Fibroblast of mammary gland (primary cell): ENCODE data around the gene LTBP1.
A peak's percentile ranks its signal among the peaks of the same experiment; 100 is the strongest.

Source experiments
- DNase-seq: peaks from one replicate; pipeline ENCODE4 v3.0.0-alpha.2; 2010; ENCODE audit warnings: low read depth
- H3K4me3 ChIP-seq: 2 replicates; pipeline ENCODE4 v1.5.1; 2011; ENCODE audit warnings: low read depth, mild to moderate bottlenecking, low read length, moderate library complexity; ENCODE audit not compliant: control insufficient read depth
- CTCF ChIP-seq: conservative IDR thresholded peaks from 2 replicates; pipeline ENCODE4 v1.5.1; 2011; ENCODE audit warnings: low read depth, low read length, inconsistent platforms; ENCODE audit not compliant: control insufficient read depth, insufficient read depth

LTBP1 gene

GRCh38 chr2:33291278-33292013, 344.7 kb downstream of the LTBP1 start:
- peak; percentile 84 for DNase-seq
- TF ChIP-seq CTCF: no peak

GRCh38 chr2:33292063-33292462, 345.3 kb downstream of the LTBP1 start:
- H3K4me3 ChIP-seq: no peak overlapping the region
- TF ChIP-seq CTCF: no peak
- DNase-seq: no peak

More at GRCh38 chr2:33291278-33292013, 344.7 kb downstream of the LTBP1 start:
- no peak overlapping the region for H3K4me3 ChIP-seq

- H3K4me3 ChIP-seq: no peak overlapping the region
- no peak for TF ChIP-seq CTCF
- DNase-seq: peak; percentile 63
These were observed 346.3 kb downstream of the LTBP1 start for GRCh38 chr2:33292981-33293595.

GRCh38 chr2:33298233-33298632, 351.5 kb downstream of the LTBP1 start:
- no peak for TF ChIP-seq CTCF
- no peak overlapping the region for H3K4me3 ChIP-seq
- peak; percentile 85 for DNase-seq

GRCh38 chr2:33301355-33301754, 354.6 kb downstream of the LTBP1 start:
- no peak overlapping the region for H3K4me3 ChIP-seq
- no peak for DNase-seq
- TF ChIP-seq CTCF: no peak

GRCh38 chr2:33302348-33302747, 355.6 kb downstream of the LTBP1 start:
- DNase-seq: no peak
- TF ChIP-seq CTCF: no peak
- H3K4me3 ChIP-seq: no peak overlapping the region
